ENCODE data around the gene XYLT2. TPM values are rescaled to one million over a fixed set of nuclear protein-coding genes. Genes with fewer than 3 reads are reported as not detected.

XYLT2 gene
- total and polyA plus RNA-seq, 2 experiments from 2014 or later = 14.2 to 44.9 TPM

GRCh38 chr17:50365649-50366393 lies 19.9 kb downstream of the XYLT2 start (continued):
- TF ChIP-seq, protein P1, sequence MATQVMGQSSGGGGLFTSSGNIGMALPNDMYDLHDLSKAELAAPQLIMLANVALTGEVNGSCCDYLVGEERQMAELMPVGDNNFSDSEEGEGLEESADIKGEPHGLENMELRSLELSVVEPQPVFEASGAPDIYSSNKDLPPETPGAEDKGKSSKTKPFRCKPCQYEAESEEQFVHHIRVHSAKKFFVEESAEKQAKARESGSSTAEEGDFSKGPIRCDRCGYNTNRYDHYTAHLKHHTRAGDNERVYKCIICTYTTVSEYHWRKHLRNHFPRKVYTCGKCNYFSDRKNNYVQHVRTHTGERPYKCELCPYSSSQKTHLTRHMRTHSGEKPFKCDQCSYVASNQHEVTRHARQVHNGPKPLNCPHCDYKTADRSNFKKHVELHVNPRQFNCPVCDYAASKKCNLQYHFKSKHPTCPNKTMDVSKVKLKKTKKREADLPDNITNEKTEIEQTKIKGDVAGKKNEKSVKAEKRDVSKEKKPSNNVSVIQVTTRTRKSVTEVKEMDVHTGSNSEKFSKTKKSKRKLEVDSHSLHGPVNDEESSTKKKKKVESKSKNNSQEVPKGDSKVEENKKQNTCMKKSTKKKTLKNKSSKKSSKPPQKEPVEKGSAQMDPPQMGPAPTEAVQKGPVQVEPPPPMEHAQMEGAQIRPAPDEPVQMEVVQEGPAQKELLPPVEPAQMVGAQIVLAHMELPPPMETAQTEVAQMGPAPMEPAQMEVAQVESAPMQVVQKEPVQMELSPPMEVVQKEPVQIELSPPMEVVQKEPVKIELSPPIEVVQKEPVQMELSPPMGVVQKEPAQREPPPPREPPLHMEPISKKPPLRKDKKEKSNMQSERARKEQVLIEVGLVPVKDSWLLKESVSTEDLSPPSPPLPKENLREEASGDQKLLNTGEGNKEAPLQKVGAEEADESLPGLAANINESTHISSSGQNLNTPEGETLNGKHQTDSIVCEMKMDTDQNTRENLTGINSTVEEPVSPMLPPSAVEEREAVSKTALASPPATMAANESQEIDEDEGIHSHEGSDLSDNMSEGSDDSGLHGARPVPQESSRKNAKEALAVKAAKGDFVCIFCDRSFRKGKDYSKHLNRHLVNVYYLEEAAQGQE (IDR thresholded peaks at IDR 0.05; ENCODE audit: unreplicated experiment) = no peak
- TF ChIP-seq ZNF114 (CRISPR knock-in tag; IDR thresholded peaks at IDR 0.05) (no peak), CTCF (conservative IDR thresholded peaks at IDR 0.05; ENCODE audit: low read depth in 2 of 2) (no peak), JUNB (IDR thresholded peaks at IDR 0.05; ENCODE audit: unreplicated experiment) (no peak)

DNA sequence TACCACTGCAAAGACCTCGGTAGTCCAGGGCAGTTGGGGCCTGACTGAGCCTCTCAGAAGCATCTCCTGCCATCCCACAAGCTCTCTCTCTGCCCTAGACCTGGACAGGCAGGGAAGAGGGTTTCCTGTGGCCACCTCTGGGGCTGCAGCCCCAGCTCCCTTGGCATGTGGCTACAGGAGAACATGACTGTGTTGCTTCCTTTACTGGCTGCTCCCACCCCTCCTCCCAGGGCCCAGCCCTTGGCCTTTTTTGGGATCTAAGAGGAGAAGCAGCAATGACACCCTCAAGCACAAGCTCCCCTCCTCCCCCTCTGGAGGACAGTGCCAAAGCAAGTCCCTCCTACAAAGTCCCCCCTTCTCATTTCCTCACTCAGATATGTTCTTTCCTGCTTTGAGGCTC lies 21.5 kb downstream of the XYLT2 start:
- H3K27me3 Mint-ChIP-seq (ENCODE audit: insufficient read depth, low read depth, poor library complexity) = peaks cover 9% of the 10 kb centered on the region
- H3K36me3 Mint-ChIP-seq (ENCODE audit: low read depth) = peaks cover 47% of the 10 kb centered on the region
- Histone ChIP-seq H2AFZ (no peak overlapping the region), H3K4me1 (ENCODE audit: insufficient read depth) (peaks cover 24% of the 10 kb centered on the region), H3K27me3 (ENCODE audit: insufficient read depth) (no peaks in the 10 kb centered on the region), H4K20me1 (replicated peaks; ENCODE audit: insufficient read depth) (peaks cover 9% of the 10 kb centered on the region), H3F3A (replicated peaks; ENCODE audit: low read depth) (no peaks in the 10 kb centered on the region), H3K4me2 (no peak overlapping the region), H3K27ac (ENCODE audit: low read depth) (no peak overlapping the region), H3K4me3 (no peak overlapping the region), H3K36me3 (ENCODE audit: insufficient read depth) (peaks cover 22% of the 10 kb centered on the region; the same call in 1 of the 2 replicates), H3K9me2 (ENCODE audit: insufficient read depth) (no peaks in the 10 kb centered on the region), H3K79me2 (replicated peaks; ENCODE audit: insufficient read depth) (peaks cover 17% of the 10 kb centered on the region)
- no peaks in the 10 kb centered on the region; the same call in 2 of the 3 replicates for H3K9me3 Mint-ChIP-seq
- ATAC-seq (no peak), DNase-seq (ENCODE audit: low spot score) (no peak)
- peaks cover 38% of the 10 kb centered on the region for H3K4me1 Mint-ChIP-seq
- H3K4me3 Mint-ChIP-seq = no peak overlapping the region
- no peak overlapping the region for H3K27ac Mint-ChIP-seq
- TF ChIP-seq EZH2 (IDR thresholded peaks at IDR 0.05; ENCODE audit: low read depth, unreplicated experiment) (no peak), ZNF331 (CRISPR knock-in tag; IDR thresholded peaks at IDR 0.05; ENCODE audit: low read depth) (no peak), CTCF (conservative IDR thresholded peaks at IDR 0.05; ENCODE audit: low read depth in 2 of 2) (no peak), STAT1 (IDR thresholded peaks at IDR 0.05; ENCODE audit: unreplicated experiment) (no peak), NANOG (IDR thresholded peaks at IDR 0.05; ENCODE audit: borderline replicate concordance) (no peak)
- TF ChIP-seq, protein P2, sequence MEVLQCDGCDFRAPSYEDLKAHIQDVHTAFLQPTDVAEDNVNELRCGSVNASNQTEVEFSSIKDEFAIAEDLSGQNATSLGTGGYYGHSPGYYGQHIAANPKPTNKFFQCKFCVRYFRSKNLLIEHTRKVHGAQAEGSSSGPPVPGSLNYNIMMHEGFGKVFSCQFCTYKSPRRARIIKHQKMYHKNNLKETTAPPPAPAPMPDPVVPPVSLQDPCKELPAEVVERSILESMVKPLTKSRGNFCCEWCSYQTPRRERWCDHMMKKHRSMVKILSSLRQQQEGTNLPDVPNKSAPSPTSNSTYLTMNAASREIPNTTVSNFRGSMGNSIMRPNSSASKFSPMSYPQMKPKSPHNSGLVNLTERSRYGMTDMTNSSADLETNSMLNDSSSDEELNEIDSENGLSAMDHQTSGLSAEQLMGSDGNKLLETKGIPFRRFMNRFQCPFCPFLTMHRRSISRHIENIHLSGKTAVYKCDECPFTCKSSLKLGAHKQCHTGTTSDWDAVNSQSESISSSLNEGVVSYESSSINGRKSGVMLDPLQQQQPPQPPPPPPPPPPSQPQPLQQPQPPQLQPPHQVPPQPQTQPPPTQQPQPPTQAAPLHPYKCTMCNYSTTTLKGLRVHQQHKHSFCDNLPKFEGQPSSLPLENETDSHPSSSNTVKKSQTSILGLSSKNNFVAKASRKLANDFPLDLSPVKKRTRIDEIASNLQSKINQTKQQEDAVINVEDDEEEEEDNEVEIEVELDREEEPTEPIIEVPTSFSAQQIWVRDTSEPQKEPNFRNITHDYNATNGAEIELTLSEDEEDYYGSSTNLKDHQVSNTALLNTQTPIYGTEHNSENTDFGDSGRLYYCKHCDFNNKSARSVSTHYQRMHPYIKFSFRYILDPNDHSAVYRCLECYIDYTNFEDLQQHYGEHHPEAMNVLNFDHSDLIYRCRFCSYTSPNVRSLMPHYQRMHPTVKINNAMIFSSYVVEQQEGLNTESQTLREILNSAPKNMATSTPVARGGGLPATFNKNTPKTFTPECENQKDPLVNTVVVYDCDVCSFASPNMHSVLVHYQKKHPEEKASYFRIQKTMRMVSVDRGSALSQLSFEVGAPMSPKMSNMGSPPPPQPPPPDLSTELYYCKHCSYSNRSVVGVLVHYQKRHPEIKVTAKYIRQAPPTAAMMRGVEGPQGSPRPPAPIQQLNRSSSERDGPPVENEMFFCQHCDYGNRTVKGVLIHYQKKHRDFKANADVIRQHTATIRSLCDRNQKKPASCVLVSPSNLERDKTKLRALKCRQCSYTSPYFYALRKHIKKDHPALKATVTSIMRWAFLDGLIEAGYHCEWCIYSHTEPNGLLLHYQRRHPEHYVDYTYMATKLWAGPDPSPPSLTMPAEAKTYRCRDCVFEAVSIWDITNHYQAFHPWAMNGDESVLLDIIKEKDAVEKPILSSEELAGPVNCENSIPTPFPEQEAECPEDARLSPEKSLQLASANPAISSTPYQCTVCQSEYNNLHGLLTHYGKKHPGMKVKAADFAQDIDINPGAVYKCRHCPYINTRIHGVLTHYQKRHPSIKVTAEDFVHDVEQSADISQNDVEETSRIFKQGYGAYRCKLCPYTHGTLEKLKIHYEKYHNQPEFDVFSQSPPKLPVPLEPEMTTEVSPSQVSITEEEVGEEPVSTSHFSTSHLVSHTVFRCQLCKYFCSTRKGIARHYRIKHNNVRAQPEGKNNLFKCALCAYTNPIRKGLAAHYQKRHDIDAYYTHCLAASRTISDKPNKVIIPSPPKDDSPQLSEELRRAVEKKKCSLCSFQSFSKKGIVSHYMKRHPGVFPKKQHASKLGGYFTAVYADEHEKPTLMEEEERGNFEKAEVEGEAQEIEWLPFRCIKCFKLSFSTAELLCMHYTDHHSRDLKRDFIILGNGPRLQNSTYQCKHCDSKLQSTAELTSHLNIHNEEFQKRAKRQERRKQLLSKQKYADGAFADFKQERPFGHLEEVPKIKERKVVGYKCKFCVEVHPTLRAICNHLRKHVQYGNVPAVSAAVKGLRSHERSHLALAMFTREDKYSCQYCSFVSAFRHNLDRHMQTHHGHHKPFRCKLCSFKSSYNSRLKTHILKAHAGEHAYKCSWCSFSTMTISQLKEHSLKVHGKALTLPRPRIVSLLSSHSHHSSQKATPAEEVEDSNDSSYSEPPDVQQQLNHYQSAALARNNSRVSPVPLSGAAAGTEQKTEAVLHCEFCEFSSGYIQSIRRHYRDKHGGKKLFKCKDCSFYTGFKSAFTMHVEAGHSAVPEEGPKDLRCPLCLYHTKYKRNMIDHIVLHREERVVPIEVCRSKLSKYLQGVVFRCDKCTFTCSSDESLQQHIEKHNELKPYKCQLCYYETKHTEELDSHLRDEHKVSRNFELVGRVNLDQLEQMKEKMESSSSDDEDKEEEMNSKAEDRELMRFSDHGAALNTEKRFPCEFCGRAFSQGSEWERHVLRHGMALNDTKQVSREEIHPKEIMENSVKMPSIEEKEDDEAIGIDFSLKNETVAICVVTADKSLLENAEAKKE (CRISPR knock-in tag; IDR thresholded peaks at IDR 0.05) = no peak
